Gastrocnemius medialis (tissue), 4 donors: ENCODE results near the gene PLD5.

Source experiments
- CTCF ChIP-seq, 5 experiments: fragments of 450-650 bp in 3 of 5; fragments of 200-600 bp in 2 of 5; sonication (generic) in 2 of 5; IDR thresholded peaks in 4 of 5; conservative IDR thresholded peaks in 1 of 5; 1 replicate in 4 of 5; 2 replicates in 1 of 5; pipeline ENCODE4 v1.5.1; 2016 to 2019; ENCODE audit warnings: antibody characterized with exemption in 5 of 5, mild to moderate bottlenecking in 3 of 5, moderate library complexity in 3 of 5
- POLR2A ChIP-seq, 2 donors: fragments of 450-650 bp; IDR thresholded peaks; one replicate each; pipeline ENCODE4 v1.6.1; 2017; ENCODE audit warnings: antibody characterized with exemption in 2 of 2, mild to moderate bottlenecking in 2 of 2, moderate library complexity in 2 of 2

- no peak for TF ChIP-seq CTCF (IDR thresholded peaks at IDR 0.05 in 4 of 5, conservative IDR thresholded peaks at IDR 0.05 in 1 of 5)
- no peak for TF ChIP-seq POLR2A (IDR thresholded peaks at IDR 0.05)
Measured at GRCh38 chr1:242240077-242240476, 284.4 kb downstream of the PLD5 start.
